ENCODE measurements around the gene NOTCH1.
"Not testable (repeated sequence)": the region's sequence is repeated elsewhere in the genome, so short reads cannot be mapped to it uniquely, and the experiment has no call there.

The NOTCH1 gene

DNA sequence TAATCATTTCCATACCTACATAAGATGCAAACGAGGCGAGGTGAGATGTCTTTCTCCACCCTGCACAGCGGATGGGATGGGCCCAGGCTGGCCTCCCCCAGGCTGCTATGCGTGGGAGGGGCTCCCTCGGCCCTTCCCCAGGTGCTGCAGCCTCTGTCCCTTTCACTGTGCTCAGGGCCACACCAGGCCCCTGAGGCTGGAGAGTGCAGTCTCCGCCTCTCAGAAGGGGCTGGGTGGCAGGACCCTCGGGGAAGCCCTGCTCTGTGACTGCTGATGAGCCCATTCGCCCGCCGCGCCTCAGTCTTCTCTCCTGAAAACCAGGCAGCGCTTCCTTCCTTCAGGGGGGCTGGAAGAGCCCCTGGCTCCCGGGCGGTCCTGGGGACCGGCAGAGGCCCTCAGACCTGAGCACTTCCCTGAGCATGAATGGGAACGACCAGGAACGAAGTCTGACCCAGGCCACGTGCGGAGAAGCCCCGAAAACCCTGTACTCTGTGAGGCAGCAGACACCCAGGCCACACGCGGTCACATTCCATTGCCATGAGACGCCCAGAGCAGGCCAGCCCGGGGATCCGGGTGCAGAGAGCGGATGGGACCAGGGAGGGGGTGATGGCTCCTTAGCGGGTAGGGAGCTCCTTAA, 21.9 kb upstream of the NOTCH1 start:
- FAIRE-seq: no peak

DNA sequence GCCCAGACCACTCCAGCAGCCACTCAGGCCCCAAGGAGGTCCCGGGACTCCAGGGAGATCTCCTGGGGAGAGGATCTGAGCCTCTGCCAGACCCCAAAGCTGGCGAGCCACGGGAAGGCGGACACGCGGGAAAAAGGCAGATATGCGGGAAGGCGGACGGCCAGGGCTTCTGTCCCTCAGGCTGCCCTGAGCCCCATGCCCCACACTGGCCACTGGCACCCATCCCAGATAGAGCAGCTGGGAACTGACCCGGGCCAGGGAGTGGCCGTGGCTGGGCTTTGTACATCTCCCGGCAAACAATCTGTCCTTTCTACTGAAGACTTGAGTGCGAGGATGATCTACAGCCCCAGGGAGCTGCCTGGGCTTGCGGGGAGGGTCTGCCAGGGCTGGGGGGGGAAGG, 21.1 kb upstream of the NOTCH1 start:
- DNase-seq (ENCODE audit: insufficient read length) (no peak), FAIRE-seq (no peak)
- TF ChIP-seq TAF1 (IDR thresholded peaks at IDR 0.05; ENCODE audit: borderline replicate concordance, low read depth, low read length) (no peak), POLR2AphosphoS5 (IDR thresholded peaks at IDR 0.05; ENCODE audit: low read depth, low read length) (no peak), POLR2A (IDR thresholded peaks at IDR 0.05; ENCODE audit: low read depth, low read length) (no peak)

More for the DNA sequence above, 21.9 kb upstream of the NOTCH1 start:
- TF ChIP-seq POLR2A (IDR thresholded peaks at IDR 0.05; ENCODE audit: low read depth, low read length) (no peak), TAF1 (IDR thresholded peaks at IDR 0.05; ENCODE audit: borderline replicate concordance, low read depth, low read length) (no peak), POLR2AphosphoS5 (IDR thresholded peaks at IDR 0.05; ENCODE audit: low read depth, low read length) (no peak)
- no peak for DNase-seq (ENCODE audit: insufficient read length)

DNA sequence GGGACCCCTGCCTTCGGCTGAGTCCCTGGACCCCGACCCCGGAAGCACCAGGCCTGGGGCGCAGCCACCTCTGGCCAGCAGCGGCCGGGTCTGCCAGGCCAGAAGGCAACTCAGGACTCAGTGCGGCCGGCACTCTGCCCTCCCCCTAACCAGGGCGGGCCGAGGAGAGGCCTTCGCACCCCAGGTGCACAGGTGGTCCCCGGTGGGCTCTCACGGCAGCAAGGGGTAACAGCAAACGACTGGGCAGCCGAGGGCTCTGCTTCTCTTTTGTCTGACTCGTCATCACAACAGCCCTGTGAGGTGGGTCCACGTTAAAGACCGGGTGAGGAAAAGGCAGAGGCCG, 20.7 kb upstream of the NOTCH1 start:
- FAIRE-seq (no peak), DNase-seq (ENCODE audit: insufficient read length) (no peak)
- no peak for TF ChIP-seq POLR2AphosphoS5 (IDR thresholded peaks at IDR 0.05; ENCODE audit: low read depth, low read length)
- no peak for TF ChIP-seq TAF1 (IDR thresholded peaks at IDR 0.05; ENCODE audit: borderline replicate concordance, low read depth, low read length)

DNA sequence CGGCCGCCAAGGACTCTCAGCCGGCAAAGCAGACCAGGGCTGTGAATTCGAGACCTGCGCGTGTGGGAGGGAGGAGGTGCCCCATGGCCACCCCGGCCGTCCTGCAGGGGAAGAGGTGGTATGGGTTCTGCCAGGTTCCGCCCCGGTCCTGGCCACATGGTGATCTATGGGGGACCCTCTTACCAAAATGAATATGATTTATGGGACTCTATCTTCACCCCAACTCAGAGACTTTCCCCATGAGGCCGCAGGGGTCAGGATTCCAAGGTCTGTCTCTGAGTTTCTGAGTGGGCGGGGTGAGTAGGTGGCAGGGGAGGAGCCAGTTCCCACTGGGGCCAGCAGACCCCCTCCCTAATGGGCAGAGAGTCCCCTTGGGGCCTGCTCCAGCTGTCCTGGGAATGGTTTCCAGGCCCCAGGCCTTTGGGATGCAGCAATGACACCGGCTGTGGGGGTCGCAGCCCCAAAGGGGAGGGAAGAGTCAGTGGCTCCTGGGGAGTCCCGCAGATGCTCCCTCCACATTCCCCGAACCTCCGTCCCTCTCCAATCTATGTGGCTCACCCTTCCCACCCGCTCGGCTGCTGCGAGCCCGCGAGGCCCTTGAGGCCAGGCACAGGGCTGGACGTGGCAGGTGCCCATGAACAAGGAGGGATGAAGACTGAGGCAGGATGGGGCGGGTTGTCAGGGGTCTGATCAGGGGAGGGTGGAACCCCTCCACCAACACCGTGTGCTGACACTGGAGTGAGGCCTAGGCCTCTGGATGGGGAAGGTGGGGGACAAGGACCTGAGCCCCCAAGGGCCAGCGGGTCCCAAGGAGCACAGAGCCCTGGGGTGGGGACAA, 20.1 kb upstream of the NOTCH1 start:
- FAIRE-seq (no peak), DNase-seq (ENCODE audit: insufficient read length) (no peak)
- TF ChIP-seq POLR2AphosphoS5 (IDR thresholded peaks at IDR 0.05; ENCODE audit: low read depth, low read length) (no peak), POLR2A (IDR thresholded peaks at IDR 0.05; ENCODE audit: low read depth, low read length) (no peak), TAF1 (IDR thresholded peaks at IDR 0.05; ENCODE audit: borderline replicate concordance, low read depth, low read length) (no peak)

DNA sequence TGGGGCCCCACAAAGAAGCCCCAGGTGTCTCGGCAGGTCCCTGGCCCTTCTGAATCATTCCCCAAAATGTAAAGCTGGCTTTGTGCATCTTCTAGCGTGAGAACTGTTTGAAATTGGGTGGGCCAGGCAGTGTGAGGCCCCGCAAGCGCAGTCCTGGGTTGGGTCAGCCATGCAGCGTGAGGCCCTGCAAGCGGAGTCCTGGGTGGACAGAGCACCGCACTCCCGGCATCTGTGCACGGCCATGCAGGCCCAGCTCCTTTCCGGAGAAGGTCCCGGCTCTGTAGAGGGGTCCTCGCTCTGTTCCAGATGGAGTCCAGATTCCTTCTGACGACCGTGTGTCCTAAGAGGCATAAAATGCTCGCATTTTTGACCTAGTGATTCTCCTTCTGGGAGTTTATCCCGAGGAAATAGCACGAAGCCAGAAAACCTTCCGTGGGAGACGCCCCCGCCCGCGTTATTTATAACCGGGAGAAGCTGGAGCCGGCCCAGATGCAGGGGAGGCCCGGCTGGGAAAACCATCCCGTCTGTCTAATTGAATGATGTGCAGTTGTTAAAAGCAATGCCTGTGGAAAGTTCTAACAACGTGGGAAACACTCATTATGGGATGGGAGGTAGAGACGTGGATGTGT, 19.4 kb upstream of the NOTCH1 start:
- no peak for DNase-seq (ENCODE audit: insufficient read length)
- no peak for FAIRE-seq
- TF ChIP-seq POLR2A (IDR thresholded peaks at IDR 0.05; ENCODE audit: low read depth, low read length): no peak
- no peak for TF ChIP-seq TAF1 (IDR thresholded peaks at IDR 0.05; ENCODE audit: borderline replicate concordance, low read depth, low read length)
- TF ChIP-seq POLR2AphosphoS5 (IDR thresholded peaks at IDR 0.05; ENCODE audit: low read depth, low read length): no peak

DNA sequence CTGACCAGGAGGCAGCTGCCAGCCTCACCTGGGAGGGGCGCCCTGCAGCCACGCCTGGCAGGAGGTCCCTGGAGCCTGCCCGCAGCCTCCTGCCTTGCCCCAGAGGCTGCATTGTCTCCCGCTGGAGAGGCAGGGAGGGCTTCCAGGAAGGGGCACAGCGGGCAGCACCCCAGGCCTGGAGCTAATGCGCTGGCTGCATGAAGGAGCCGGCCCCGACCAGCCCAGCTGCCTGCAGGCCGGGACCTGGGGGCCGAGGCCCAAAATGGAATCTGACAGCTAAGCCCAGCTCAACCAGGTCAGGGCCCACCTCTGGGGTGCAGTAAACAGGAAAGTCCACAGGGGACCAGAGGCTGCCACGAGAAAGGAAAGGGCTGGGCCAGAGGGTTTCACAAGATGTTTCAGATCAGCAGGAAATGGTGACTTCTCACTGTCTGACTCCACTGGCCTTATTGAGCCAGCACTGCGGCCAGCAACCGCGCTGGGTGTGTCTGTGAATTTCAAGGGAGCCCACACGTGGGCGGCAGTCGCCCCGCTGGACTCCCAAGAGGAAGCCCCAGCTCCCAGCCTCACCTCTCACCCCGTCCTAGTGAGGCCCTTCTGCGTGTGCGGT, 18.6 kb upstream of the NOTCH1 start:
- no peak for TF ChIP-seq POLR2AphosphoS5 (IDR thresholded peaks at IDR 0.05; ENCODE audit: low read depth, low read length)
- peak; percentile 69 for DNase-seq (ENCODE audit: insufficient read length)
- peak; percentile 64 for FAIRE-seq

DNA sequence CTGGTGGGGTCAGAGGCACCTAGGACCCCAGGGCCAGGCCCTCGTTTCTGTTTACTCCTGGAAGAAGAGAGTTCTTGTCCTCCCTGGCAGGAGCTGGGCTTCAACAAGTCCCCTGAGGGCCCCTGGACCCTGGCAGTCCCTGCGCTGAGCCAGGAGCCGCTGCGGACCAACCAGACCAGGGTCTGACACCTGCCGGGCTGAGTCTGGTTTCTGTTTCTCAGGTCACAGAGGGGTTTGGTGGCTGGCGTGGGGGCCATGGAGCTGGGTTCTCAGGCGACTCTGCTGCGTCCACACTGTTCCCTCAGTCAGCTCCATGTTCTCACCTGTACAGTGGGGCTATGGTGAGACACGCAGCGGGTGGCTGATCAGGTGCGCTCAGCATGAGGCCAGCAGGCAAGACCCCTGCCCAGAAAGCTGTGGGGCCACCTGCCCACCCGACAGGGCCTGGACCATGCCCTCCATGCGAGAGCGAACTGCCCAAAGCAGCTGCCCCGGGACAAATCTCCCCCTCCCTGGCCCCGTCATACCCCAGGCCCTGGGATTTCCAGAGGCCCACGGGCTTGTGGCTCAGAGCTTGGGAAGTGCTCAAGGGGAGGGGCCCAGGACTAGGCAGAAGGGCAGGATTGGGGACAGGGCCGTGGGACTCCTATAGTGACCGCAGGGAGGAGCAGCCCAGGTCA, 17.9 kb upstream of the NOTCH1 start:
- TF ChIP-seq TAF1 (IDR thresholded peaks at IDR 0.05; ENCODE audit: borderline replicate concordance, low read depth, low read length) (no peak), POLR2AphosphoS5 (IDR thresholded peaks at IDR 0.05; ENCODE audit: low read depth, low read length) (no peak), POLR2A (IDR thresholded peaks at IDR 0.05; ENCODE audit: low read depth, low read length) (no peak)
- DNase-seq (ENCODE audit: insufficient read length) (no peak), FAIRE-seq (no peak)

DNA sequence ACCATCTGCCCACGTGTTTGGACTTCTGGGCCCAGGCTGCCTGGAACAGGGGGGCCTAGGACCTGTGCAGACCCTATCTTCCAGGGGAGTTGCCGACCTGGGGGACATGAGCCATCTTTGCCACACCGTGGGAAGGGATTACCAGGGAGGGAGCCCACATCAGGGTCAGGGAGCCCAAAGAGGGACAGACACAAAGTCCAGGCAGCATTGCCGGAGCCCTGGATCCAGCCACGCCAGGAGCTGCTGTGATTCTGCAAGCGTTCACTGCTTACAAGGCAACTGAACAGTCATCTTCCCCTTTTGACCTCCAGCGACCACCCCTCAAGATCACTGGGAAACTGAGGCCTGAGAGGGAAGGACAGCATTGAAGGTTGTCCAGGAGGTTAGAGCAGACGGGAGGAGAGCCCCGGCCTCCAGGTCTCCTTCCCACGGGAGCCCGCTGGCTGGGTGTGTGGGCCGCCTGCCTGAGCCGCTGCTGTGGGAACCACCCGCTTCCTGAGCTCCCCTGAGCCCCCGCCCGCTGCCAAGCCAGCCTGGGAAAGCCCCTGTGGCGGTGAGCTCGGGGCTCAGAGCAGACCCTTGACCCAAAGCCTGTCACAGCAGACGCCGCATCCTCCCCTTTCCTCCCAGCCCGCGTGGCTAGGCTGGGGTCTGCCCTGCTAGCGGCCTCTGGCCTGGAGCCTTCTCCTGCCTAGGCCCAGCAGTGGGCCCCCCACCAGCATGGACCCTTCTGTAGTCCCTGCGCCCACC, 17.1 kb upstream of the NOTCH1 start:
- no peak for DNase-seq (ENCODE audit: insufficient read length)
- no peak for TF ChIP-seq POLR2A (IDR thresholded peaks at IDR 0.05; ENCODE audit: low read depth, low read length)
- TF ChIP-seq POLR2AphosphoS5 (IDR thresholded peaks at IDR 0.05; ENCODE audit: low read depth, low read length): no peak
- no peak for TF ChIP-seq TAF1 (IDR thresholded peaks at IDR 0.05; ENCODE audit: borderline replicate concordance, low read depth, low read length)
- FAIRE-seq: no peak

DNA sequence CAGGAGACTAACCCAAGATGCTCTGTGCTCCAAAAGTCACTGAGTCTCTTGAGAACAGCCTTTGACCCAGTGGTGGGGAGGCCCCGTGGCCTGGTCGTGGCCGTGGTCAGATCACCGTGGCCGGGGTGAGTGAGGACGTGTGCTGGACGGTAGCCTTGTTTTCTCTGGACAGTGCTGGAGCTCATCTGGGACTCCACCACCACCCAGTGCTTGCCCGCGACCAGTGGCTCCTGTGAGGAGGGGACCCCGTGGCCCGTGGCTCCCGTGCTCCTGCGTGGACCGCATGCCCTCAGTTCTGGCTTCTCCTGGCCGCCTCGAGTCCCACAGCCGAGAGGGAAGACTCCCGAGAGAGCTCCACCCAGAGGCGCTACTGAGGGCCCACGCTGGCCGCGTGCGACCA, 15.9 kb upstream of the NOTCH1 start:
- TF ChIP-seq TAF1 (IDR thresholded peaks at IDR 0.05; ENCODE audit: borderline replicate concordance, low read depth, low read length) (no peak), POLR2A (IDR thresholded peaks at IDR 0.05; ENCODE audit: low read depth, low read length) (no peak), POLR2AphosphoS5 (IDR thresholded peaks at IDR 0.05; ENCODE audit: low read depth, low read length) (no peak)
- DNase-seq (ENCODE audit: insufficient read length) (no peak), FAIRE-seq (no peak)

DNA sequence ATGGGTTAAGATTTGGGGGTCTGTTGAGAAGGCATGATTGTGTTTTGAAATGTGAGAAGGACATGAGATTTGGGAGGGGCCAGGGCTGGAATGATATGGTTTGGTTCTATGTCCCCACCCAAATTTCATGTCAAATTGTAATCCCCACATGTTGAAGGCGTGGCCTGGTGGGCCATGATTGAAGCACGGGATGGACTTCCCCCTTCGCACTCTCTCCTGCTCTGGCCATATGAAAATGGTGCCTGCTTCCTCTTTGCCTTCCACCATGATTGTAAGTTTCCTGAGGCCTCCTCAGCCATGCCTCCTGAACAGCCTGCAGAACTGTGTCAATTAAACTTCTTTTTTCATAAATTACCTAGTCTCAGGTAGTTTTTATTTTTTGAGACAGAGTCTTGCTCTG, 14.7 kb upstream of the NOTCH1 start:
- no peak for DNase-seq (ENCODE audit: insufficient read length)
- TF ChIP-seq POLR2AphosphoS5 (IDR thresholded peaks at IDR 0.05; ENCODE audit: low read depth, low read length): no peak
- TF ChIP-seq TAF1 (IDR thresholded peaks at IDR 0.05; ENCODE audit: borderline replicate concordance, low read depth, low read length): no peak
- no peak for TF ChIP-seq POLR2A (IDR thresholded peaks at IDR 0.05; ENCODE audit: low read depth, low read length)
- no peak for FAIRE-seq

DNA sequence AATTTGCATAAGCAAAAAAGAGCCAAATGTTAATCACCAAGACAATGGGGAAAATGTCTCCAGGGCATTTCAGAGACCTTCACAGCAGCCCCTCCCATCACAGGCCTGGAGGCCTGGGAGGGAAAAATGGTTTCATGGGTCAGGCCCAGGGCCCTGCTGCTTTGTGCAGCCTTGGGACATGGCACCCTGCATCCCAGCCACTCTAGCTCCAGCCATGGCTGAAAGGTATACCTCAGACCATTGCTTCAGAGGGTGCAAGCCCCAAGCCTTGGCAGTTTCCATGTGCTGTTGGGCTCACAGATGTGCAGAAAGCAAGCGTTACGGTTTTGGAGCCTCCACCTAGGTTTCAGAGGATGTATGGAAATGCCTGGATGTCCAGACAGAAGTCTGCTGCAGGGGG, 13.5 kb upstream of the NOTCH1 start:
- DNase-seq (ENCODE audit: insufficient read length); FAIRE-seq: not testable (repeated sequence)

DNA sequence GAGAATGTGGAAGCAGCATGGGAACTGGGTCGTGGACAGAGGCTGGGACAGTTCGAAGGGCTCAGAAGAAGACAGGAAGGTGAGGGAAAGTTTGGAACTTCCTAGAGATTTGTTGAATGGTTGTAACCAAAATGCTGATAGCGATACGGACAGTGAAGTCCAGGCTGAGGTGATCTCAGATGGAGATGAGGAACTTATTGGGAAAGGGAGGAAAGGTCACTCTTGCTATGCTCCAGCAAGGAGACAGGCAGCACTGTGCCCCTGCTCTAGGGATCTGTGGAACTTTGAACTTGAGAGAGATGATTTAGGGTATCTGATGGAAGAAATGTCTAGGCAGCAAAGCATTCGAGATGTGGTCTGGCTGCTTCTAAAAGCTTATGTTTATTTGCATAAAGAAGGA, 13.0 kb upstream of the NOTCH1 start:
- not testable (repeated sequence) for FAIRE-seq; DNase-seq (ENCODE audit: insufficient read length)

All from GM12892 (cell line).